Activated CD4-positive, alpha-beta T cell treated with anti-CD3 and anti-CD28 coated beads, Interleukin-2, amount 50 U/mL, for 48 hours (primary cell): ENCODE measurements around the gene PRKD2.

Experiments used
- DNase-seq, 2 experiments: peaks; one replicate each; pipeline ENCODE4 v3.0.0-alpha.2; 2020

Gene PRKD2

GRCh38 chr19:46741447-46741846 lies 24.5 kb upstream of the PRKD2 start:
- DNase-seq, result no peak

DNA sequence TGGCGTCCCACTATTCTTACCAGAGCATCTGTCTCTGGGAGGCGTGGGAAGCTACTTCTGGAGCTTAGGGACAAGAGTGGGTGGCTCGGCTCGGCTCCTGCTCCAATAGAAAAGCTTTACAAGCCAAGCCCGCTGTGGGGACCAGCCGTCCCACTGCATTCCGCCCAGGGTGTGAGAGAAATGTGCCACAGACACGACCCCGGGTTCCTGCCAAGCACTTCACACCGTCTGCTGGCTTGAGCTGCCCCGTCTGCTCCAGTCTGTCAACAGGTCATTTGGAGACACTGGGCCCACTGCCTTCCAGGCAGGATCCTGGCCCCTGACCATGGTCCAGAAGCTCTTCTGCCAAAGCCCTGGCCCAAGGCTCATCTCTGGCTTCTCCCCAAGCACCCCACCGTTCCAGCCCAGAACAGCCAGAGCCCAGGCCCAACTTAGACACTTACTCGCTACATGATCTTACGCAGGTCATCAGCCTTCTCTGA lies 22.4 kb upstream of the PRKD2 start:
- DNase-seq, result no peak

DNA sequence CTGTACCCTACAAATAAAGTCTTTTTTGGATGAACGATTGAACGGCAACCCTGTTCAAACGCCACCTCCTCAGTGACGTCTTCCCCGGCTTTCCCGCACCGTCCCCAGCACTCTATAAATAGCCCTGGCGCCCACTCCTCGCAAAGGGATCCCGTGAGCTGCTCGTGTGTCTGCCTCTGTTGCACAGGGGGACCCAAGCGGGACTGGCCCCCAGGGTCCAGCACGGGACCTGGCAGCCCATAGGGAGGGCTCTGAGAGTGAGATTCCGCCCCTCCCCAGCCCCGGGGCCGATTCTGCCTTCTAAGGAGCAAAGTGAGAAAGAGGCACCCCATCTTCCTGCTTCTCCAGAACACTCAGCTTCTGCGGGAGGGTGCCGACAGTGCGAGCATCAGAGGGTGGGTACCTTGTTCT lies 20.9 kb upstream of the PRKD2 start:
- no peak for DNase-seq

GRCh38 chr19:46737298-46737654 lies 20.4 kb upstream of the PRKD2 start:
- DNase-seq, result no peak

DNA sequence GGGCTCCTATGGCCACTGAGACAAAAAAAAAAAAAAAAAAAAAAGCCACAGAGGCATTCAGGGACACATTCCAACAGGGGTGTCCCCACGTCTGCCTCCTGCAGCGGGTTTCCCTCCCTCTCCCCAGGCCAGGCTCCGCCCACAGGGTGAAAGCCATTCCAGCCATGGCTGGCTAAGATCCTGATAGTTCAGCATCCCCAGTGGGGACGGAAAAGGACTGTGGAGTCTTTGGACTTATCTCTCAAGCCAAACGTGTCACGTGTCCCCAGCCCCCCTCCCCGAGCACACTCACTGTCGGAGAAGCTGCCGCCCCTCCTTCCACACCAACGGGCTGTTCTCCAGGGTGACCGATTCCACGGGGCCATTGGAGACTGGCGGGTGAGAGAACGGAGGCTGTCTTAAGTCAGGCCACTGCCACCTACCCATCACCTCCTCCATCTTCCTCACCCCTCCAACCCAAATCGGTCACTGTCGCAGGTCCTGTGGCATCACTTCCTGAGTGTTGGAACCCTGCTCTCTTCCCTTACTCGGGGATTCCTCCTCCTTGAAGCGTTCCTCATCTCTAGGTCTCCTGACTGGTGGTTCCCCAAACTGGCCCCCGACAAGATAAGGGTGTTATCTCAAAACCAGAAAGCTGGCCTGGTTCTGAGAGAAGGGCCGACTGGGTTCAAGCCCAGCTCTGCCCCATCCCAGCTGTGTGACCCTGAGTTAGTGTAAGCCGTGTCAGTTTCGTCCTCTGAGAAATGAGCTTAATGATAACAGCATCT lies 19.8 kb upstream of the PRKD2 start:
- no peak for DNase-seq

DNA sequence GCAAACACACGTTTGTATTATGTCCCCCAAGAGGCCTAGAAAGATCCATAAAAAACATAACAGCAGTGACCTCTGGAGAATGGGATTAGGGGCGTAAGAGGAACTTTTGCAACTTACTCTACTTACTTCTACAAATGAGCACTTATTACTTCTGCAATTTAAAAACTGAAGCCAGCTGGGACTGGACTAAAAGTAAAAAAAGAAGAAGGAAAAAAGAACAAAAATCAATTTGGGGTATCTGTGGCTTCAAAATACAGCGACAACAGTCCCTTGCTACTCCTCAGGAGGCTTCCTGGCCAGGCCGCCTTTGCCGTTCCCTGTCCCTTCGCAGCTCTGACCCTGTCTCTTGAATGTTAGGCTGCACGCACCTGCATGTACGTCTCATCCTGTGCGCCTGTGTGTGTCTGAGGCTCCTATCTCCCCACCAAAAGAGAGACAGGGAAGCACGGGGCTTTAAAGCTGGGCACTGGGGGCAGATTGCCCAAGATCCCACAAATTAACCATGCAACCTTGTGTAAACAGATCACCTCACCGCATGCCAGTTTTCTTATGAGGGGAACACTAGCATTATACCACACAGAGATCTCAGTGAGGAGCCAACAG lies 16.9 kb upstream of the PRKD2 start:
- DNase-seq, result no peak

GRCh38 chr19:46732966-46733689 lies 16.2 kb upstream of the PRKD2 start:
- no peak for DNase-seq

- no peak for DNase-seq
Observed at GRCh38 chr19:46732172-46732938, 15.4 kb upstream of the PRKD2 start.

GRCh38 chr19:46731584-46731983 lies 14.7 kb upstream of the PRKD2 start:
- DNase-seq, result no peak

DNA sequence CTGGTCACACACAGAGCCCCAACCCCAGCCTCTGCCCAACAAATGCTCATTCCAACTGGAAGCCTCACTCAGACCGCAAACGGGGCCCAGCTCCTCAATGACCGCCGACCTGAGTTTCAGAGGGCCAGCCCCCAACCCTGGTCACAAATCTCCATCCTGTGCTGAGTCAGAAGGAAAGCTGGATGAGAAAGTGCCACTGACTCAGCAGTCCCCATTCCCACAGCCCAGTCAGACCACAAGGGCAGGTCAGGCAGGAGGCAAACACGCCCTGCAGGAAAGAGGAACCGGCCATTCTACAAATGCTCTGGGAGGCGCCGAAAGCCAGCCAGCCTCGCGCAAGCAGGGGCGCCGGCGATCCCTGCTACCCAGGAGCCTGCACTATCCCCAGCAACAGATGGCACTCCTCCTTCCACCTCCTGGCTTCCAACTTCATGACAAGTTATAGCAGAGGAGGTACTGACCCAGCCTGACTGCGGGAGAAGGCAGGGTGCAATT lies 14.1 kb upstream of the PRKD2 start:
- DNase-seq, result peak in 1 of 2 experiments; percentile 21

- DNase-seq, result no peak
Observed at GRCh38 chr19:46730595-46730994, 13.7 kb upstream of the PRKD2 start.

- no peak for DNase-seq
Observed at GRCh38 chr19:46730187-46730586, 13.3 kb upstream of the PRKD2 start.

DNA sequence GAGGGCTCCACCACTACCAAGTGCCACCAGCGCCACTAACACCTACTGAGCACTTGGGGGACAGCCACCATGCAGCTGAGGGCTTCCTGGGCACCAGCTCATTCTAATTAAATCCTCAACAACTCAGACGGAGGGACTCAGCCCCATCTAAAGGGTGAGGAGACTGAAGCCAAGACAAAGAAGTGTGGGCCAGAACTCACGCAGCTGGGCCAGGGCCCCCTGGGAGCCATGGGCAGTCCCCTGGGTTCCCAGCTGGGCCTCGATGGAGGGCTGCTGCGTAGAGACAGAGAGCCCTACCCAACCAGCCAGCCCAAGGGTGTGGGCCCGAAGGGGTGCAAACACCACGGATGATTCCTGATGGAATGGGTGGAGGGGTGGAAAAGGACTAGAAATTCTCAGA lies 12.8 kb upstream of the PRKD2 start:
- DNase-seq, result no peak

DNA sequence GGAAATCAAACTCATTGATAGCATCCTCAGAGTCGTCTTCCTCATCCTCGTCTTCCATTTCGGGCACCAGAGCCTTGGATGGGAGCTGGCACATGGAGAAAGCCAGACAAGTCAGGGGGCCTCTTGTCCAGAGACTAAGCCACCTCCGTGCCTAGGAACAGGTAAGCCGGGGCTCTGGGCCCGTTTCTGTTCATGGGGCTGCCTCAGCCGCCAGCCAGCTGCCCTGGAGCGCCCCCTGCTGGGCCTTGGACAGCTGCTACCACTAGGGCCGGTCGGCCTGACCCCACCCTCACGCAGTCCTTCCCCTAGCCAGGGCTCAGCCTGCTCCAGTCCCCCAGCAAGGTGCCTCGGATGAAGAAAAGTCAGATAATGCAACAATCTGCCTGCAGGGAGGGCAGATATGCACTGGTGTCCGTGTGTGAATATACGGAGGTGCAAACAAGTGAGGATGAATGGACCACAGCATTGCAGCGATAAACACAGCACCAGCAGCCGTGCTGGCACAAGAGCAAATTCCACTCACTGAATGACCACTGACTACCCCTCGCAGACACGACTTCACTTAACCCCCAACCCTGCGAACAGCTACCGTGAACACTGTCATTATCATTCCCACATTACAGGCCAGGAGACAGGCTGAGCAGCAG lies 11.9 kb upstream of the PRKD2 start:
- DNase-seq, result peak; percentile 80 to 83

GRCh38 chr19:46728208-46728607 lies 11.3 kb upstream of the PRKD2 start:
- no peak for DNase-seq

DNA sequence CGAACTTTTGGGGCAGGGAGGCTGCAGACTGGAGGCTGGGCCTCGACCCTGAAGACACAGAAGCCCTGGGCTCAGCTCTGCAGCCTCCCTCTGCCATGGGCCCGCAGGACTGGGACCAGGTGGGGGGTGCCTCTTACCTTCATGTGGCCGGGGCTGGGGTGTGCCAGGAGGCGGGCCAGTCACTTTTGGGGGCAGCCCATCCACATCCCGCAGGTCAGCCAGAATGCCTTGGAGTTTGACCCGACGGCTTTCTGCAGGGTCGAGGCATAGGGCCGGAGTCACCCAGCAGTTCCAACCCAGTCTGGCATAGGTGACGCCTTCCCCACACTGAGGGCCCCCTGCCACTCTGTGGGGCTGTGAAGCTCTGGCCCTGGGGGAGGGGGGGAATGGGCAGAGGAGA lies 10.8 kb upstream of the PRKD2 start:
- no peak for DNase-seq

DNA sequence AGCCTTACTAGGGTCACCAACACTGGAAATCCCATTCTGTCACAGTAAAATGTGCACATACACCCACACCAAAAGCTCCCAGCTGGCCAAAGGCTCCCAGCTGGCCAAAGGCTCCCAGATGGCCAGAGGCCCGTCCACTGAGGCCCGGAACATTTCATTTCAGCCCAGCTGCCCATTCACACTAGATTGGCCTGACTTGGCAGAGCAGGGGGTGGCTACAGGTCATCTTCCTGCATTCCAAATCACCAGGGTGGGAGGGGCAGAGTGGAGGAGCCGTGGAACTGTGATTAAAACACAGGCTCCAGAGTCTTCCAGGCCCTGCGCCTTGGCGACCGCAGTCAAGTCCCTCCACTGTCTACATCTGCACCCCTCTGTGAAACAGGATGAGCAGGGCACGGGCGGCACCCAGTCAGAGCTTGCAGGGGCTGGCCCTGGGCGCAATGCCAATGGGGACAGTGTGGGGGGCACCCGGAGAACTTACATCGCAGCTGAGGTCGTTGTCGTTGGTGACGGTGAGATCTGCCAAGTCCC lies 10.1 kb upstream of the PRKD2 start:
- no peak for DNase-seq

DNA sequence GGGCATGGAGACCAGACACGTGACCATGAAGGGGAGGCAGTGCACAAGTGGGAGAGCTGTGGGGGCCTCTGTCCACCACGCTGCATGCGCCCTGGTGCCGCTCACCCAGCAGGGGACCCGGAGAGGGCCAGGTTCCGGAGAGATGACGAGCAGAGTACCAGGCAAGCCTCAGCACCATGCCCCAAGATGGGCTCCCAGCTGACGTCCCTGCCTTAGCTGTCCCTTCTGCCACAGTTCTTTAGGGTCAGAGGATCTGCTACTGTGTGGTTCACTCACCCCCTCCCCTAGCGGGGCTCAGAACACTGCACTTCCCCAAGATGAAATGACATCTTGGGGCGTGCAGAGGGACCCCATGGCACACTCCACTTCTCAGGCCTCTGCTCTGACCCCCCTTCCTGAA lies 9.6 kb upstream of the PRKD2 start:
- DNase-seq, result no peak

DNA sequence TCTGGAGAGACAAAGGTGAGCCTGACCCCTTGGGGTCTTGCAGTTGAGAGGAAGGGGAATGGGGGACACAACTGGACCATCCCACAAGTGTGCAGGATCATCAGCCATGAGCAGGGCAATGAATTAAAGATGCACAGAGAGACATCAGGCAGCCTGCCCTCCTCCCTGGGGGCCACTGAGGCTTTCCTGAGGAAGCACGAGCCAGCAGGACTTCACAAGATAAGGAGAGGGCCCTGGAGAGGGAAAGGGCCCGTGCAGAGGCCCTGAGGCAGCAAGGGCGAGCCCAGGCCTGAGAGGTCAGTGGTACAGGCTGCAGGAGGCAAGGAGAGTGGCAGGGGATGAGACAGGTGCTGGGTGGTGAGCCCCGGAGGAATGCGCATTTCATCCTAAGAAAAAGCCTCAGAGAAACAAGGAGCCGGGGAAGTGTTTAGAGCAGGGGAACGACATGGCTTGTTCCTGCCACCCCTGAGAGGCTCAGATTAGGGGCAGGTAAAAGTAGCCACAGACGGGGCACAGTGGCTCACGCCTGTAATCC lies 9.0 kb upstream of the PRKD2 start:
- DNase-seq, result no peak

DNA sequence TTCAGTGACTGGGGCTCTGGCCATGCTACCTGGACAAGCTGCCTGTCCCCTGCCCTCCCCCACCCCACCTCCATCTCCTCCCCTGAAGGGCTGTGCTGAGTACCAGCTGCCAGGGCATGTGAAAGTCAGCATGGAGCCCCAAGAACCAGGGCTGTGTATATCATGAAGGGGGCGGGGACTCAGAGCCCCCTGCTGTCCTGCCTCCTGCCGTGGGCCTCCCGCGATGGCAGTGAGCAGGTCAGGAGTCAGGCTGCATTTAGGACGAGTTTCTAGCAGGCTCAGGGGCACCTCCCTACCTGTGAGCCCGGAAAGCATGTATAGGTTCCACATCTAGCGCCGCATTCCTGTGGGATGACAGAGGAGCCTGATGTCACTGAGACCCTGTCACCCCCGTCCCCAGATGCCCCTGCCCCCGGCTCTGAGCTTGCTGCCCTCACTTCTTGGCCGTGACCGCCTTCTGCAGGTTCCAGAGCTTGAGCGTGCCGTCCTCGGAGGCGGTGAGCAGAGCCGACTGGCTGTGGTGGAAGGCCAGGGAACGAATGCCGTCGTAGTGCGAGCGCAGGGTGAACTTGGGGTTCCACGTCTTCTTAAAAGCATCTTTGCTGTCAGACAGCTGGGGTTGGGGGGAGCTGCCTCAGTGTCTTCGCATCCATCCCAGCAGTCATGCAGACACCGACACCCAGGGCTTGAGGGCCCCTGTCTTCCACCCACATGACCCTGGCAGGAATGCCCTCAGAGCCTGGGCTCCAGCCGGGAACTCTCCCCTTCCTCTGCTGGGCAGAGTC lies 8.3 kb upstream of the PRKD2 start:
- no peak for DNase-seq

DNA sequence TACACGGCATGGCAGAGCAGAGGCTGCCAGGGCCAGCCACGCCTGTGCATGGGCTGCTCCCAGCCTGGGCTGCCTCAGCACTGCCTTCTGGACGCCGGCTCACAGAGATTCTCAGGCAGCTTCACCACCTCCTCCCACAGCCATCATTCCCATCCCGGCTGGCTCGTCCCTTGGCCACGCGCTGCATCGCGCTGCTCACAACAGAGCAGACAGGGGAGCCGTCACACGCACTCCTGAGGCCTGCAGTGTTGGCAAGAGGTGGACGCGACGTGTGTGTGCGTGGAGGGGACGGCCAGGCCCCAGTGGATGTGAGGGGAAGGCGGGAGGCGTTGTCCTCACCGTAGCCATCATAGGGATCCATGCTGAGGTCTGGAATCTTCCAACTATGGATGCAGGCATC lies 7.6 kb upstream of the PRKD2 start:
- no peak for DNase-seq
